ENCODE data around the gene SERINC3. TPM values are rescaled to one million over a fixed set of nuclear protein-coding genes. Genes with fewer than 3 reads are reported as not detected.
A peak's percentile ranks its signal among the peaks of the same experiment; 100 is the strongest.

The SERINC3 gene
- total and polyA plus RNA-seq, 2 of the 13 experiments (the other 11 are each of a cell fraction or from before 2014, with no cell fraction given), result 82.0 to 226 TPM

DNA sequence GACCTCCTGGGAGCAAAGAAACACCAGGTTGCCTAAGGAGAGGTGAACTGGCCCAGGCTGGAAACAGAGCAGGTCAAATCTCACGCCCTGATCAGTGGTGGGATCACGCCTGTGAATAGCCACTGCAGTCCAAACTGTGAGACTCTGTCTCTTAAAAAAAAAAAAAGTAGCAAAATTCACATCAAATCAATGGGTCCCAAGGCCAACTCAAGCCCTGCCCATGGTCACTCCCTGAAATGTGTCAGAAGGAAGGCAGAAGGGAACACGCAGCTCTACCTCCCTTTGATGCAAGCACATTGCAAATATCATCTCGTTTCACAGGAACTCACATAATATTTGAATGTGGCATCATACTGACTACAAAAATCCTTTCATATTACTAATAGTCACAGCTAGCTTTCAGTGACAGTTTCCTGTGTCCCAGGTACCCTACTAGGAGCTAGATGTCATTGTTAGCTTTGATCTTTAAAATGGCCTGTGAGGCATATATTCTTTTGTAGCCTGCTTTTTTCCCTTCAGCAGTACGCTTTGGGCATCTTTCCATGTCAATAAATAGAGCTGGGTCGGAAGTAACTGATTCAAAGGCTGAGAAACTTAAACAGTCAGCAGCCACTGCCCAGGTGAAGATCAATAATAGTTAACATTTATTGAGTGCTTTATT lies 60.6 kb downstream of the SERINC3 start (continued):
- peak; percentile 62 for TF ChIP-seq TEAD3 (CRISPR knock-in tag; optimal IDR thresholded peaks at IDR 0.05; ENCODE audit: borderline replicate concordance)
- 0 out of 2 replicates have a peak, but pooled peaks have one; percentile 49 for TF ChIP-seq ARHGAP35 (CRISPR knock-in tag; IDR thresholded peaks at IDR 0.05; ENCODE audit: borderline replicate concordance)
- TF ChIP-seq, protein P1, sequence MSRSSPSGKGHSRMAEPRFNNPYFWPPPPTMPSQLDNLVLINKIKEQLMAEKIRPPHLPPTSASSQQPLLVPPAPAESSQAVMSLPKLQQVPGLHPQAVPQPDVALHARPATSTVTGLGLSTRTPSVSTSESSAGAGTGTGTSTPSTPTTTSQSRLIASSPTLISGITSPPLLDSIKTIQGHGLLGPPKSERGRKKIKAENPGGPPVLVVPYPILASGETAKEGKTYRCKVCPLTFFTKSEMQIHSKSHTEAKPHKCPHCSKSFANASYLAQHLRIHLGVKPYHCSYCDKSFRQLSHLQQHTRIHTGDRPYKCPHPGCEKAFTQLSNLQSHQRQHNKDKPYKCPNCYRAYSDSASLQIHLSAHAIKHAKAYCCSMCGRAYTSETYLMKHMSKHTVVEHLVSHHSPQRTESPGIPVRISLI (CRISPR knock-in tag; IDR thresholded peaks at IDR 0.05; ENCODE audit: borderline replicate concordance), result peak; percentile 89
- no peak for TF ChIP-seq PHF20 (CRISPR knock-in tag; IDR thresholded peaks at IDR 0.05)
- no peak for TF ChIP-seq ZNF274 (CRISPR knock-in tag; IDR thresholded peaks at IDR 0.05)
- TF ChIP-seq, protein P2, sequence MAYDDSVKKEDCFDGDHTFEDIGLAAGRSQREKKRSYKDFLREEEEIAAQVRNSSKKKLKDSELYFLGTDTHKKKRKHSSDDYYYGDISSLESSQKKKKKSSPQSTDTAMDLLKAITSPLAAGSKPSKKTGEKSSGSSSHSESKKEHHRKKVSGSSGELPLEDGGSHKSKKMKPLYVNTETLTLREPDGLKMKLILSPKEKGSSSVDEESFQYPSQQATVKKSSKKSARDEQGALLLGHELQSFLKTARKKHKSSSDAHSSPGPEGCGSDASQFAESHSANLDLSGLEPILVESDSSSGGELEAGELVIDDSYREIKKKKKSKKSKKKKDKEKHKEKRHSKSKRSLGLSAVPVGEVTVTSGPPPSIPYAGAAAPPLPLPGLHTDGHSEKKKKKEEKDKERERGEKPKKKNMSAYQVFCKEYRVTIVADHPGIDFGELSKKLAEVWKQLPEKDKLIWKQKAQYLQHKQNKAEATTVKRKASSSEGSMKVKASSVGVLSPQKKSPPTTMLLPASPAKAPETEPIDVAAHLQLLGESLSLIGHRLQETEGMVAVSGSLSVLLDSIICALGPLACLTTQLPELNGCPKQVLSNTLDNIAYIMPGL (CRISPR knock-in tag; IDR thresholded peaks at IDR 0.05; ENCODE audit: borderline replicate concordance in 1 of 2, low read depth in 1 of 2), result 0 out of 4 replicates have a peak, but pooled peaks of 1 of the 2 experiments have one; percentile 12
- no peak for TF ChIP-seq ZFP36L1 (CRISPR knock-in tag; IDR thresholded peaks at IDR 0.05)
- no peak for TF ChIP-seq MYNN (CRISPR knock-in tag; IDR thresholded peaks at IDR 0.05; ENCODE audit: low read depth)
- no peak for TF ChIP-seq ZNF850 (CRISPR knock-in tag; conservative IDR thresholded peaks at IDR 0.05)
- no peak; the same call in 1 of the 2 replicates for TF ChIP-seq ZNF746 (CRISPR knock-in tag; IDR thresholded peaks at IDR 0.05)
- TF ChIP-seq, protein P3, sequence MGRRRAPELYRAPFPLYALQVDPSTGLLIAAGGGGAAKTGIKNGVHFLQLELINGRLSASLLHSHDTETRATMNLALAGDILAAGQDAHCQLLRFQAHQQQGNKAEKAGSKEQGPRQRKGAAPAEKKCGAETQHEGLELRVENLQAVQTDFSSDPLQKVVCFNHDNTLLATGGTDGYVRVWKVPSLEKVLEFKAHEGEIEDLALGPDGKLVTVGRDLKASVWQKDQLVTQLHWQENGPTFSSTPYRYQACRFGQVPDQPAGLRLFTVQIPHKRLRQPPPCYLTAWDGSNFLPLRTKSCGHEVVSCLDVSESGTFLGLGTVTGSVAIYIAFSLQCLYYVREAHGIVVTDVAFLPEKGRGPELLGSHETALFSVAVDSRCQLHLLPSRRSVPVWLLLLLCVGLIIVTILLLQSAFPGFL (CRISPR knock-in tag; IDR thresholded peaks at IDR 0.05), result no peak
- TF ChIP-seq, protein P4, sequence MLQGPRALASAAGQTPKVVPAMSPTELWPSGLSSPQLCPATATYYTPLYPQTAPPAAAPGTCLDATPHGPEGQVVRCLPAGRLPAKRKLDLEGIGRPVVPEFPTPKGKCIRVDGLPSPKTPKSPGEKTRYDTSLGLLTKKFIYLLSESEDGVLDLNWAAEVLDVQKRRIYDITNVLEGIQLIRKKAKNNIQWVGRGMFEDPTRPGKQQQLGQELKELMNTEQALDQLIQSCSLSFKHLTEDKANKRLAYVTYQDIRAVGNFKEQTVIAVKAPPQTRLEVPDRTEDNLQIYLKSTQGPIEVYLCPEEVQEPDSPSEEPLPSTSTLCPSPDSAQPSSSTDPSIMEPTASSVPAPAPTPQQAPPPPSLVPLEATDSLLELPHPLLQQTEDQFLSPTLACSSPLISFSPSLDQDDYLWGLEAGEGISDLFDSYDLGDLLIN (CRISPR knock-in tag; IDR thresholded peaks at IDR 0.05; ENCODE audit: borderline replicate concordance), result no peak
- TF ChIP-seq GATA4 (IDR thresholded peaks at IDR 0.05; ENCODE audit: borderline replicate concordance, low read depth), result no peak; the same call in 1 of the 2 replicates
- no peak for TF ChIP-seq CBX2 (IDR thresholded peaks at IDR 0.05; ENCODE audit: low read depth, low read length)
- no peak for TF ChIP-seq CBX2 (CRISPR knock-in tag; IDR thresholded peaks at IDR 0.05; ENCODE audit: low read depth)
- TF ChIP-seq, protein P5, sequence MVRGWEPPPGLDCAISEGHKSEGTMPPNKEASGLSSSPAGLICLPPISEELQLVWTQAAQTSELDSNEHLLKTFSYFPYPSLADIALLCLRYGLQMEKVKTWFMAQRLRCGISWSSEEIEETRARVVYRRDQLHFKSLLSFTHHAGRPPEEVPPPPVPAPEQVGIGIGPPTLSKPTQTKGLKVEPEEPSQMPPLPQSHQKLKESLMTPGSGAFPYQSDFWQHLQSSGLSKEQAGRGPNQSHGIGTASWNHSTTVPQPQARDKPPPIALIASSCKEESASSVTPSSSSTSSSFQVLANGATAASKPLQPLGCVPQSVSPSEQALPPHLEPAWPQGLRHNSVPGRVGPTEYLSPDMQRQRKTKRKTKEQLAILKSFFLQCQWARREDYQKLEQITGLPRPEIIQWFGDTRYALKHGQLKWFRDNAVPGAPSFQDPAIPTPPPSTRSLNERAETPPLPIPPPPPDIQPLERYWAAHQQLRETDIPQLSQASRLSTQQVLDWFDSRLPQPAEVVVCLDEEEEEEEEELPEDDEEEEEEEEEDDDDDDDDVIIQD (CRISPR knock-in tag; IDR thresholded peaks at IDR 0.05; ENCODE audit: low read depth), result peak; percentile 23; the same call in 1 of the 2 replicates
- no peak for TF ChIP-seq CC2D1A (CRISPR knock-in tag; IDR thresholded peaks at IDR 0.05)
- TF ChIP-seq ZBTB7B (CRISPR knock-in tag; IDR thresholded peaks at IDR 0.05), result no peak
- TF ChIP-seq, protein P6, sequence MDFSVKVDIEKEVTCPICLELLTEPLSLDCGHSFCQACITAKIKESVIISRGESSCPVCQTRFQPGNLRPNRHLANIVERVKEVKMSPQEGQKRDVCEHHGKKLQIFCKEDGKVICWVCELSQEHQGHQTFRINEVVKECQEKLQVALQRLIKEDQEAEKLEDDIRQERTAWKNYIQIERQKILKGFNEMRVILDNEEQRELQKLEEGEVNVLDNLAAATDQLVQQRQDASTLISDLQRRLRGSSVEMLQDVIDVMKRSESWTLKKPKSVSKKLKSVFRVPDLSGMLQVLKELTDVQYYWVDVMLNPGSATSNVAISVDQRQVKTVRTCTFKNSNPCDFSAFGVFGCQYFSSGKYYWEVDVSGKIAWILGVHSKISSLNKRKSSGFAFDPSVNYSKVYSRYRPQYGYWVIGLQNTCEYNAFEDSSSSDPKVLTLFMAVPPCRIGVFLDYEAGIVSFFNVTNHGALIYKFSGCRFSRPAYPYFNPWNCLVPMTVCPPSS (IDR thresholded peaks at IDR 0.05), result no peak
- no peak for TF ChIP-seq U2AF1 (optimal IDR thresholded peaks at IDR 0.05; ENCODE audit: low read depth, low read length)
- peak; percentile 58 for TF ChIP-seq ZNF629 (CRISPR knock-in tag; conservative IDR thresholded peaks at IDR 0.05)
